Nephron (organoid): ENCODE data around the gene DHX58.

Experiments
- H3K27ac Mint-ChIP-seq, 3 experiments: 2 replicates each; pipeline ENCODE4 v1.8.0; 2020; ENCODE audit warnings: mixed read lengths in 3 of 3, mild to moderate bottlenecking in 2 of 3, moderate library complexity in 1 of 3
- H3K27me3 Mint-ChIP-seq: 2 replicates; pipeline ENCODE4 v1.8.0; 2021; ENCODE audit warnings: low read depth, mild to moderate bottlenecking, moderate library complexity, mixed read lengths
- H3K36me3 Mint-ChIP-seq: 2 replicates; pipeline ENCODE4 v1.8.0; 2020; ENCODE audit warnings: low read depth, mixed read lengths
- H3K4me1 Mint-ChIP-seq: 2 replicates; pipeline ENCODE4 v1.8.0; 2020; ENCODE audit warnings: mixed read lengths
- H3K4me3 Mint-ChIP-seq, 3 experiments: 2 replicates each; pipeline ENCODE4 v1.8.0; 2020; ENCODE audit warnings: mild to moderate bottlenecking in 3 of 3, mixed read lengths in 3 of 3, moderate library complexity in 2 of 3
- H3K9me3 Mint-ChIP-seq: 2 replicates; pipeline ENCODE4 v1.8.0; 2020; ENCODE audit warnings: mixed read lengths
- CTCF ChIP-seq, 3 experiments: fragments of 200-600 bp; sonication (generic); IDR thresholded peaks; one replicate each; pipeline ENCODE4 v1.5.0; 2021; ENCODE audit warnings: antibody characterized with exemption in 3 of 3; ENCODE audit not compliant: unreplicated experiment in 3 of 3

DHX58 gene

GRCh38 chr17:42131981-42132432 is 19.5 kb upstream of the DHX58 start:
- Mint-ChIP-seq H3K4me1 (peaks cover 29% of the 10 kb centered on the region), H3K27ac (peak overlapping the region in 1 of 3 experiments; percentile 88), H3K36me3 (peaks cover 51% of the 10 kb centered on the region), H3K27me3 (no peaks in the 10 kb centered on the region), H3K9me3 (no peaks in the 10 kb centered on the region), H3K4me3 (no peak overlapping the region)
- TF ChIP-seq CTCF (IDR thresholded peaks at IDR 0.05; ENCODE audit: unreplicated experiment in 3 of 3), result no peak

- H3K9me3 Mint-ChIP-seq, result no peaks in the 10 kb centered on the region
- peaks cover 57% of the 10 kb centered on the region for H3K36me3 Mint-ChIP-seq
Observed at GRCh38 chr17:42131232-42131631, 18.7 kb upstream of the DHX58 start.

GRCh38 chr17:42130310-42130936 is 17.9 kb upstream of the DHX58 start:
- H3K27me3 Mint-ChIP-seq, result no peaks in the 10 kb centered on the region
- H3K9me3 Mint-ChIP-seq, result no peaks in the 10 kb centered on the region
- peak overlapping the region in 1 of 3 experiments; percentile 71 for H3K27ac Mint-ChIP-seq
- no peak overlapping the region for H3K4me3 Mint-ChIP-seq
- TF ChIP-seq CTCF (IDR thresholded peaks at IDR 0.05; ENCODE audit: unreplicated experiment in 3 of 3), result no peak
- peaks cover 22% of the 10 kb centered on the region for H3K4me1 Mint-ChIP-seq
- H3K36me3 Mint-ChIP-seq, result peaks cover 59% of the 10 kb centered on the region

More at GRCh38 chr17:42131232-42131631, 18.7 kb upstream of the DHX58 start:
- Mint-ChIP-seq H3K4me1 (peaks cover 29% of the 10 kb centered on the region), H3K4me3 (no peak overlapping the region), H3K27me3 (no peaks in the 10 kb centered on the region), H3K27ac (no peak overlapping the region)
- TF ChIP-seq CTCF (IDR thresholded peaks at IDR 0.05; ENCODE audit: unreplicated experiment in 3 of 3), result no peak

GRCh38 chr17:42129109-42129837 is 16.8 kb upstream of the DHX58 start:
- Mint-ChIP-seq H3K27me3 (no peaks in the 10 kb centered on the region), H3K27ac (no peak overlapping the region), H3K36me3 (peaks cover 65% of the 10 kb centered on the region), H3K9me3 (no peaks in the 10 kb centered on the region), H3K4me1 (peaks cover 20% of the 10 kb centered on the region), H3K4me3 (no peak overlapping the region)
- no peak for TF ChIP-seq CTCF (IDR thresholded peaks at IDR 0.05; ENCODE audit: unreplicated experiment in 3 of 3)

GRCh38 chr17:42127414-42127813 is 14.9 kb upstream of the DHX58 start:
- Mint-ChIP-seq H3K27ac (no peak overlapping the region), H3K4me3 (no peak overlapping the region), H3K9me3 (no peaks in the 10 kb centered on the region), H3K27me3 (no peaks in the 10 kb centered on the region), H3K4me1 (peaks cover 6% of the 10 kb centered on the region), H3K36me3 (peaks cover 60% of the 10 kb centered on the region)
- no peak for TF ChIP-seq CTCF (IDR thresholded peaks at IDR 0.05; ENCODE audit: unreplicated experiment in 3 of 3)
